Measurements from ENCODE around the gene FAM186B. TPM values are rescaled to one million over a fixed set of nuclear protein-coding genes. Genes with fewer than 3 reads are reported as not detected.

The FAM186B gene
- total RNA-seq, 1 experiment from 2014 or later, result 0.46 TPM

DNA sequence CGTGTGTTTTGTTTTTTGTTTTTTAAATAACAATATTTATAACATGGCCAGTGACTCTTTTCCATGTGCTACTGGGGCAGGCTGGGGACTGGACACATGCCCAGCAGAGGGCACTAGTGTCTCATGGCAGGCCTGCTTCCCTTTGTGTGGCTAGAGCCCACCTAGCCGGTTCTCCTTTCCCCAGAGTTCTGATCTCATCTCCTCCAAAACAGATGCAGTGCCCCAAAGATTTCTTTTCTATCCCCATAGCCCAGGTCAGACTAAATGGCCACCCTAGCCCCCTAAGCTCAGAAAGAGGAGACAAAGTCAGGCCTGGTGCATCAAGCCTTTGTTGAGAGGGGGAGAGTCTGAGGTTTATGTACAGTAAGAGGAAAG lies 39.2 kb upstream of the FAM186B start:
- Histone ChIP-seq H3K56ac (ENCODE audit: insufficient read length, low read depth, low read length) (no peak overlapping the region), H3K18ac (ENCODE audit: insufficient read length, low read depth, low read length) (no peak overlapping the region), H3K4ac (ENCODE audit: low read depth, low read length) (no peak overlapping the region), H3K23me2 (ENCODE audit: insufficient read length, low read depth, low read length, poor library complexity, severe bottlenecking) (no peaks in the 10 kb centered on the region), H3K4me1 (ENCODE audit: insufficient read depth, low read length) (no peaks in the 10 kb centered on the region), H3K14ac (ENCODE audit: insufficient read depth, low read length) (no peak overlapping the region), H4K8ac (replicated peaks; ENCODE audit: insufficient read length, low read depth, low read length) (no peak overlapping the region), H3K4me2 (ENCODE audit: insufficient read depth, insufficient read length, low read length) (no peak overlapping the region), H3K27me3 (ENCODE audit: insufficient read depth, low read length) (no peaks in the 10 kb centered on the region), H3K27ac (ENCODE audit: insufficient read length, low read depth, low read length) (no peak overlapping the region), H3K9ac (ENCODE audit: extremely low read depth, insufficient read length, low read length) (no peak overlapping the region), H2AK5ac (ENCODE audit: insufficient read length, low read length) (no peak overlapping the region), H3K23ac (ENCODE audit: insufficient read length, low read depth, low read length) (no peak overlapping the region), H4K20me1 (ENCODE audit: control insufficient read depth, insufficient read depth, insufficient read length) (no peaks in the 10 kb centered on the region), H3T11ph (ENCODE audit: low read length) (no peak overlapping the region), H3K79me2 (ENCODE audit: insufficient read depth, low read length) (no peaks in the 10 kb centered on the region), H2BK15ac (ENCODE audit: low read depth, low read length) (no peak overlapping the region), H2AFZ (ENCODE audit: low read length) (no peak overlapping the region), H3K9me3 (ENCODE audit: control insufficient read depth, low read depth, low read length) (no peaks in the 10 kb centered on the region), H4K5ac (ENCODE audit: insufficient read length, low read depth, low read length) (no peak overlapping the region), H2BK12ac (ENCODE audit: insufficient read length, low read depth, low read length) (no peak overlapping the region), H2BK120ac (ENCODE audit: low read depth, low read length, poor library complexity, severe bottlenecking) (no peak overlapping the region), H2BK5ac (ENCODE audit: insufficient read length, low read length) (no peak overlapping the region), H4K91ac (ENCODE audit: insufficient read length, low read depth, low read length) (no peak overlapping the region), H2BK20ac (ENCODE audit: low read depth, low read length, poor library complexity, severe bottlenecking) (no peak overlapping the region), H3K79me1 (ENCODE audit: insufficient read depth, low read depth, low read length, poor library complexity, severe bottlenecking) (no peaks in the 10 kb centered on the region)
- WGBS (ENCODE audit: extremely low coverage, insufficient read length, low lambda C conversion rate), result no CpG with 5 or more reads among the region's 2 CpGs
- H3K27me3 Mint-ChIP-seq (ENCODE audit: low read depth), result no peaks in the 10 kb centered on the region
- TF ChIP-seq, protein P1, sequence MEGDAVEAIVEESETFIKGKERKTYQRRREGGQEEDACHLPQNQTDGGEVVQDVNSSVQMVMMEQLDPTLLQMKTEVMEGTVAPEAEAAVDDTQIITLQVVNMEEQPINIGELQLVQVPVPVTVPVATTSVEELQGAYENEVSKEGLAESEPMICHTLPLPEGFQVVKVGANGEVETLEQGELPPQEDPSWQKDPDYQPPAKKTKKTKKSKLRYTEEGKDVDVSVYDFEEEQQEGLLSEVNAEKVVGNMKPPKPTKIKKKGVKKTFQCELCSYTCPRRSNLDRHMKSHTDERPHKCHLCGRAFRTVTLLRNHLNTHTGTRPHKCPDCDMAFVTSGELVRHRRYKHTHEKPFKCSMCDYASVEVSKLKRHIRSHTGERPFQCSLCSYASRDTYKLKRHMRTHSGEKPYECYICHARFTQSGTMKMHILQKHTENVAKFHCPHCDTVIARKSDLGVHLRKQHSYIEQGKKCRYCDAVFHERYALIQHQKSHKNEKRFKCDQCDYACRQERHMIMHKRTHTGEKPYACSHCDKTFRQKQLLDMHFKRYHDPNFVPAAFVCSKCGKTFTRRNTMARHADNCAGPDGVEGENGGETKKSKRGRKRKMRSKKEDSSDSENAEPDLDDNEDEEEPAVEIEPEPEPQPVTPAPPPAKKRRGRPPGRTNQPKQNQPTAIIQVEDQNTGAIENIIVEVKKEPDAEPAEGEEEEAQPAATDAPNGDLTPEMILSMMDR (conservative IDR thresholded peaks at IDR 0.05), result peak; percentile 94
- H3K27ac Mint-ChIP-seq, result peak overlapping the region; percentile 82 to 93 (median 85); a peak in 4 of 7 replicates
- H3K4me1 Mint-ChIP-seq, result peaks cover 18 to 19% of the 10 kb centered on the region in 2 experiments
- peaks cover 30 to 72% (median 62%) of the 10 kb centered on the region in 3 experiments for H3K36me3 Mint-ChIP-seq (ENCODE audit: insufficient read depth in 1 of 3, low read depth in 3 of 3)
- H3K4me3 Mint-ChIP-seq, result peak overlapping the region in 1 of 2 experiments; percentile 8; a peak in 1 of 5 replicates
- peak; percentile 77 for DNase-seq
- H3K9me3 Mint-ChIP-seq, result no peaks in the 10 kb centered on the region
